HepG2 (cell line): Measurements from ENCODE around the gene RUVBL2. TPM values are rescaled to one million over a fixed set of nuclear protein-coding genes. Genes with fewer than 3 reads are reported as not detected.
A peak's percentile ranks its signal among the peaks of the same experiment; 100 is the strongest.

Experiments used
- ATM ChIP-seq: fragments of 450-650 bp; IDR thresholded peaks from 2 replicates; pipeline ENCODE4 v1.7.1; 2017; ENCODE audit warnings: mild to moderate bottlenecking, borderline replicate concordance
- ATRX ChIP-seq: sonication (generic); formaldehyde crosslinking; IDR thresholded peaks from 2 replicates; pipeline ENCODE4 v1.4.0; 2020; ENCODE audit warnings: missing genetic modification reagents, borderline replicate concordance
- CBX5 ChIP-seq: sonication (generic); formaldehyde crosslinking; IDR thresholded peaks from 2 replicates; pipeline ENCODE4 v1.4.0; 2020; ENCODE audit warnings: missing genetic modification reagents, borderline replicate concordance
- HMG20A ChIP-seq: IDR thresholded peaks from 2 replicates; pipeline ENCODE4 v1.6.1; 2016; ENCODE audit warnings: borderline replicate concordance
- KLF11 ChIP-seq: IDR thresholded peaks from 2 replicates; pipeline ENCODE4 v1.6.1; 2016; ENCODE audit warnings: missing compliant biosample characterization
- SCMH1 ChIP-seq: sonication (generic); formaldehyde crosslinking; IDR thresholded peaks from 2 replicates; pipeline ENCODE4 v1.9.0; 2021; ENCODE audit warnings: missing genetic modification reagents, mild to moderate bottlenecking, borderline replicate concordance
- SP1 ChIP-seq, 2 experiments: fragments of 450-650 bp in 1 of 2; sonication (generic) in 1 of 2; formaldehyde crosslinking in 1 of 2; IDR thresholded peaks; 2 replicates each; pipeline versions ENCODE4 v1.4.0 to v1.6.1; 2016 to 2020; ENCODE audit warnings: missing genetic modification reagents in 1 of 2
- SP2 ChIP-seq: sonication (generic); formaldehyde crosslinking; IDR thresholded peaks from 2 replicates; pipeline ENCODE4 v1.5.1; 2020; ENCODE audit warnings: mild to moderate bottlenecking, missing genetic modification reagents
- TAF15 ChIP-seq: fragments of 200-400 bp; formaldehyde crosslinking; IDR thresholded peaks from one replicate; pipeline ENCODE4 v1.6.1; 2018; ENCODE audit warnings: mild to moderate bottlenecking, low read depth, low read length; ENCODE audit not compliant: poor library complexity, severe bottlenecking
- TGIF2 ChIP-seq: IDR thresholded peaks from 2 replicates; pipeline ENCODE4 v1.6.1; 2016; ENCODE audit warnings: control low read depth, missing compliant biosample characterization
- TMF1 ChIP-seq: sonication (generic); formaldehyde crosslinking; IDR thresholded peaks from 2 replicates; pipeline ENCODE4 v1.8.1; 2022; ENCODE audit warnings: low read depth, missing genetic modification reagents
- ZBTB38 ChIP-seq: sonication (generic); formaldehyde crosslinking; IDR thresholded peaks from 2 replicates; pipeline ENCODE4 v1.5.1; 2020; ENCODE audit warnings: mild to moderate bottlenecking, missing genetic modification reagents
- ZC3H13 ChIP-seq: sonication (generic); formaldehyde crosslinking; IDR thresholded peaks from 2 replicates; pipeline ENCODE4 v1.8.1; 2023; ENCODE audit warnings: mild to moderate bottlenecking, missing genetic modification reagents, moderate library complexity
- ZNF350 ChIP-seq: sonication (generic); formaldehyde crosslinking; IDR thresholded peaks from 2 replicates; pipeline ENCODE4 v1.4.0; 2020; ENCODE audit warnings: mild to moderate bottlenecking, low read depth, missing genetic modification reagents, borderline replicate concordance
- ZNF451 ChIP-seq: sonication (generic); formaldehyde crosslinking; IDR thresholded peaks from 2 replicates; pipeline ENCODE4 v1.5.0; 2020; ENCODE audit warnings: mild to moderate bottlenecking, missing genetic modification reagents
- ZNF598 ChIP-seq: sonication (generic); formaldehyde crosslinking; IDR thresholded peaks from 2 replicates; pipeline ENCODE4 v1.5.1; 2020; ENCODE audit warnings: mild to moderate bottlenecking, missing genetic modification reagents, borderline replicate concordance
- ZNF619 ChIP-seq: sonication (generic); formaldehyde crosslinking; IDR thresholded peaks from 2 replicates; pipeline ENCODE4 v1.4.0; 2020; ENCODE audit warnings: mild to moderate bottlenecking, missing genetic modification reagents
- ZNF749 ChIP-seq: sonication (generic); formaldehyde crosslinking; IDR thresholded peaks from 2 replicates; pipeline ENCODE4 v1.8.0; 2022; ENCODE audit warnings: mild to moderate bottlenecking, missing genetic modification reagents, moderate library complexity, borderline replicate concordance
- ZNF775 ChIP-seq: sonication (generic); formaldehyde crosslinking; IDR thresholded peaks from 2 replicates; pipeline ENCODE4 v1.4.0; 2020; ENCODE audit warnings: missing genetic modification reagents, mild to moderate bottlenecking, moderate library complexity, borderline replicate concordance
- polyA plus RNA-seq, 8 experiments: library from polyadenylated mRNA; depleted of rRNA in 3 of 8; stranded (reverse) in 7 of 8; unstranded in 1 of 8; fragments of >200 nt; fragmentation: Illumina TruSeq in 4 of 8; extraction: Trizol in 4 of 8; gene quantifications; 2 replicates each; pipeline versions ENCODE4 v1.2.1 to v1.2.3, GENCODE V29; 2011 to 2016; ENCODE audit warnings: low read depth in 4 of 8, missing spikeins in 1 of 8, mixed read lengths in 1 of 8; ENCODE audit not compliant: insufficient read depth in 1 of 8
- total RNA-seq, 5 experiments: library from RNA; depleted of rRNA; stranded (reverse); fragments of >200 nt; fragmentation: Illumina TruSeq; extraction: Trizol; gene quantifications; 2 replicates each; pipeline ENCODE4 v1.2.3, GENCODE V29; 2016; ENCODE audit warnings: low read depth in 1 of 5
- TF ChIP-seq, protein P1 (sequence below): sonication (generic); formaldehyde crosslinking; IDR thresholded peaks from 2 replicates; pipeline ENCODE4 v1.4.0; 2020; ENCODE audit warnings: missing genetic modification reagents, borderline replicate concordance
- TF ChIP-seq, protein P2 (sequence below): sonication (generic); formaldehyde crosslinking; IDR thresholded peaks from 2 replicates; pipeline ENCODE4 v1.5.0; 2020; ENCODE audit warnings: missing genetic modification reagents, mild to moderate bottlenecking, borderline replicate concordance
- TF ChIP-seq, protein P3 (sequence below): sonication (generic); formaldehyde crosslinking; IDR thresholded peaks from 2 replicates; pipeline ENCODE4 v1.8.1; 2023; ENCODE audit warnings: mild to moderate bottlenecking, missing genetic modification reagents, borderline replicate concordance
- TF ChIP-seq, protein P4 (sequence below), 2 experiments: sonication (generic) in 1 of 2; formaldehyde crosslinking in 1 of 2; IDR thresholded peaks; 2 replicates each; pipeline versions ENCODE4 v1.5.1 to v1.6.1; 2011 to 2020; ENCODE audit warnings: borderline replicate concordance in 1 of 2, low read depth in 1 of 2, low read length in 1 of 2, mild to moderate bottlenecking in 1 of 2, missing genetic modification reagents in 1 of 2, moderate library complexity in 1 of 2

The RUVBL2 gene
- total and polyA plus RNA-seq, 2 of the 13 experiments (the other 11 are each of a cell fraction or from before 2014, with no cell fraction given), result 120 to 122 TPM

DNA sequence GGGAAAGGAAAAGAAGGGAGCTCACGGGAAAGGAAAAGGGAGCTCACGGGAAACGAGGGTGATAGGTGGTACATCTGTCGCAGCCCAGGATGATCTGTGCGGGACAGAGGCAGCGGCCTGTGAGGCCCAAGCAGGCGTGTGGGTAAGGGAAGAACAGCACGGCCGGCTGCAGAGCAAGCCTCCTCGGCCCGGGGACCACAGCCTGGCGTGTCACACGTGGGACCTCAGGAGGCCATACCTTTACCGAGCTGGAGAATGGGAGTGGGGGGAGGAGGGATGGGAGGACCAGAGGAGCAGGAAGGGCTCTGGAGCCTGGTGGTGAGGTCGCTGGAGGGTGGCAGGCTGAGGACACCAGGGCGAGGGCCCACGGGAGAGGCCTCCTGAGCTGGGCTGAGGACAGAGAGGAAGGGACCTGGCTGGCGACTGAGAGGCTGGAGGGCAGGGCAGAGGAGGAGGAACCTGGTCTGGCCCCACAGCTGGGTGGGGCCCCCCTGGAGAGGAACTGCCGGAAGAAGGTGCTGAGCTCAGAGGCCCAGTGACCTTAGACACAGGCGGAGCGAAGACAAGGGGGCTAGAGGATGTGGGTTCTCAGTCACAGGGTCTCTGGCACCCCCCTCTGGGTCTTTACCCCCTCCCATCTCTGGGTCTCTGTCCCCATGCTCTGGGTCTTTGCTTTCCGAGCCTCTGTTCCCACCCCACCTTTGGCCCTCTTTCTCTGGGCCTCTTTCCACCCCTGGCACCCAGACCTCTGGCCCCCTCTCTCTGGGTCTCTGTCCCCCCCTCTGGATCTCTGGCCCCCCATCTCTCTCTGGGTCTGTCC, 31.4 kb upstream of the RUVBL2 start (continued):
- TF ChIP-seq ZC3H13 (CRISPR knock-in tag), result peak; percentile 98
- peak; percentile 48; the same call in 1 of the 2 replicates for TF ChIP-seq SP2 (CRISPR knock-in tag)
- TF ChIP-seq ATRX, result 0 out of 2 replicates have a peak, but pooled peaks have one; percentile 16
- TF ChIP-seq ZNF451 (CRISPR knock-in tag), result peak; percentile 90
- peak; percentile 57; the same call in 1 of the 2 replicates for TF ChIP-seq HMG20A (CRISPR knock-in tag)
- TF ChIP-seq SP1 (IDR thresholded peaks at IDR 0.05), result no peak
- TF ChIP-seq SP1 (CRISPR knock-in tag; IDR thresholded peaks at IDR 0.05), result peak; percentile 37; the same call in 1 of the 2 replicates
- TF ChIP-seq ZNF749 (CRISPR knock-in tag), result peak; percentile 69; the same call in 1 of the 2 replicates
- TF ChIP-seq, protein P1, sequence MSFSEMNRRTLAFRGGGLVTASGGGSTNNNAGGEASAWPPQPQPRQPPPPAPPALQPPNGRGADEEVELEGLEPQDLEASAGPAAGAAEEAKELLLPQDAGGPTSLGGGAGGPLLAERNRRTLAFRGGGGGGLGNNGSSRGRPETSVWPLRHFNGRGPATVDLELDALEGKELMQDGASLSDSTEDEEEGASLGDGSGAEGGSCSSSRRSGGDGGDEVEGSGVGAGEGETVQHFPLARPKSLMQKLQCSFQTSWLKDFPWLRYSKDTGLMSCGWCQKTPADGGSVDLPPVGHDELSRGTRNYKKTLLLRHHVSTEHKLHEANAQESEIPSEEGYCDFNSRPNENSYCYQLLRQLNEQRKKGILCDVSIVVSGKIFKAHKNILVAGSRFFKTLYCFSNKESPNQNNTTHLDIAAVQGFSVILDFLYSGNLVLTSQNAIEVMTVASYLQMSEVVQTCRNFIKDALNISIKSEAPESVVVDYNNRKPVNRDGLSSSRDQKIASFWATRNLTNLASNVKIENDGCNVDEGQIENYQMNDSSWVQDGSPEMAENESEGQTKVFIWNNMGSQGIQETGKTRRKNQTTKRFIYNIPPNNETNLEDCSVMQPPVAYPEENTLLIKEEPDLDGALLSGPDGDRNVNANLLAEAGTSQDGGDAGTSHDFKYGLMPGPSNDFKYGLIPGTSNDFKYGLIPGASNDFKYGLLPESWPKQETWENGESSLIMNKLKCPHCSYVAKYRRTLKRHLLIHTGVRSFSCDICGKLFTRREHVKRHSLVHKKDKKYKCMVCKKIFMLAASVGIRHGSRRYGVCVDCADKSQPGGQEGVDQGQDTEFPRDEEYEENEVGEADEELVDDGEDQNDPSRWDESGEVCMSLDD (CRISPR knock-in tag), result peak; percentile 91; the same call in 1 of the 2 replicates
- peak; percentile 92; the same call in 1 of the 2 replicates for TF ChIP-seq ZNF598 (CRISPR knock-in tag)
- no peak for TF ChIP-seq ATM
- TF ChIP-seq ZNF350 (CRISPR knock-in tag), result peak; percentile 83
- TF ChIP-seq CBX5, result peak; percentile 63; the same call in 1 of the 2 replicates
- TF ChIP-seq SCMH1 (CRISPR knock-in tag), result no peak
- TF ChIP-seq ZBTB38 (CRISPR knock-in tag), result peak; percentile 87
- peak; percentile 59 for TF ChIP-seq TAF15
- 0 out of 2 replicates have a peak, but pooled peaks have one; percentile 30 for TF ChIP-seq ZNF619 (CRISPR knock-in tag)
- TF ChIP-seq, protein P2, sequence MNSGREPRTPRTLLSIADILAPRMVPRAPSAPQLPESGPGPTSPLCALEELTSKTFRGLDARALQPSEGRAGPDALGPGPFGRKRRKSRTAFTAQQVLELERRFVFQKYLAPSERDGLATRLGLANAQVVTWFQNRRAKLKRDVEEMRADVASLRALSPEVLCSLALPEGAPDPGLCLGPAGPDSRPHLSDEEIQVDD, result no peak
- no peak for TF ChIP-seq TMF1 (CRISPR knock-in tag)
- TF ChIP-seq, protein P3, sequence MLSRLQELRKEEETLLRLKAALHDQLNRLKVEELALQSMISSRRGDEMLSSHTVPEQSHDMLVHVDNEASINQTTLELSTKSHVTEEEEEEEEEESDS (CRISPR knock-in tag), result no peak
- TF ChIP-seq ZNF775 (CRISPR knock-in tag), result no peak
- TF ChIP-seq KLF11 (CRISPR knock-in tag), result peak; percentile 91; the same call in 1 of the 2 replicates
- TF ChIP-seq, protein P4, sequence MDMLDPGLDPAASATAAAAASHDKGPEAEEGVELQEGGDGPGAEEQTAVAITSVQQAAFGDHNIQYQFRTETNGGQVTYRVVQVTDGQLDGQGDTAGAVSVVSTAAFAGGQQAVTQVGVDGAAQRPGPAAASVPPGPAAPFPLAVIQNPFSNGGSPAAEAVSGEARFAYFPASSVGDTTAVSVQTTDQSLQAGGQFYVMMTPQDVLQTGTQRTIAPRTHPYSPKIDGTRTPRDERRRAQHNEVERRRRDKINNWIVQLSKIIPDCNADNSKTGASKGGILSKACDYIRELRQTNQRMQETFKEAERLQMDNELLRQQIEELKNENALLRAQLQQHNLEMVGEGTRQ (IDR thresholded peaks at IDR 0.05; ENCODE audit: low read depth, low read length), result no peak
- TF ChIP-seq, protein P4 (CRISPR knock-in tag; IDR thresholded peaks at IDR 0.05; ENCODE audit: borderline replicate concordance), result no peak
- TF ChIP-seq TGIF2 (CRISPR knock-in tag), result peak; percentile 51; the same call in 1 of the 2 replicates
